GM12891 (cell line): ENCODE data around the gene LOXL4.

Experiments used
- PAX5 ChIP-seq: IDR thresholded peaks from 2 replicates; pipeline ENCODE4 v1.6.1; 2011; ENCODE audit warnings: low read length, moderate library complexity, mild to moderate bottlenecking; ENCODE audit not compliant: insufficient read depth, severe bottlenecking
- POLR2A ChIP-seq: IDR thresholded peaks from 2 replicates; pipeline ENCODE4 v1.6.1; 2011; ENCODE audit warnings: low read depth, low read length, control low read depth
- POLR2AphosphoS5 ChIP-seq: IDR thresholded peaks from 2 replicates; pipeline ENCODE4 v1.6.1; 2011; ENCODE audit warnings: low read depth, low read length, control low read depth
- POU2F2 ChIP-seq: IDR thresholded peaks from 2 replicates; pipeline ENCODE4 v1.6.1; 2011; ENCODE audit warnings: low read depth, mild to moderate bottlenecking, control low read depth, low read length, moderate library complexity
- SPI1 ChIP-seq: IDR thresholded peaks from 2 replicates; pipeline ENCODE4 v1.6.1; 2011; ENCODE audit warnings: low read depth, low read length, control low read depth
- TAF1 ChIP-seq: IDR thresholded peaks from 2 replicates; pipeline ENCODE4 v1.6.1; 2011; ENCODE audit warnings: low read depth, low read length, control low read depth

DNA sequence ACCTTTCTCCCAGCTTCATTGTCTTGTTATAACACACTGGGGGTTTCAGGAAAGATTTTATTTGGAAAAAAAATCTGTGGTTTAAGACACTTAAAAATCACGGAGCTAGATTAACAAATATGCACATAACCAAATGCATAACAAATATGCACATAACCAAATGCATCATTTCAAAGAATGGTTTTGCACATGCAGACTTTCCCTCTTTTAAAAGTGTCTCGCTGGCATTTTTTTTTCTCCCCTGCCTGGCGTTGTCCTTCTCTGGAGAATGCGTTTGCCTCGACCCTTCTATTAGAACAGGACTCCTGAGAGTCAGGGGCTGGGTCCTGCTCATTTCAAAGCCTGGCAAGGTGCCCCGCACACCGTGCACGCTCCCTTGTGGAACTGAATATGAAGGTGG is 42.7 kb upstream of the LOXL4 start:
- TF ChIP-seq POLR2AphosphoS5 (no peak), POLR2A (no peak), SPI1 (no peak), POU2F2 (no peak), TAF1 (no peak), PAX5 (no peak)
